Neural progenitor cell (in vitro differentiated cells): ENCODE results near the gene POLR2E.

Experiments used
- EZH2 ChIP-seq: fragments of 200-600 bp; sonication (generic); IDR thresholded peaks from 2 replicates; pipeline ENCODE4 v1.6.1; 2017; ENCODE audit warnings: antibody characterized with exemption, mild to moderate bottlenecking, moderate library complexity
- TF ChIP-seq, protein P1 (sequence below): fragments of 200-600 bp; sonication (generic); IDR thresholded peaks from 2 replicates; pipeline ENCODE4 v1.5.1; 2017; ENCODE audit warnings: antibody characterized with exemption, mild to moderate bottlenecking

DNA sequence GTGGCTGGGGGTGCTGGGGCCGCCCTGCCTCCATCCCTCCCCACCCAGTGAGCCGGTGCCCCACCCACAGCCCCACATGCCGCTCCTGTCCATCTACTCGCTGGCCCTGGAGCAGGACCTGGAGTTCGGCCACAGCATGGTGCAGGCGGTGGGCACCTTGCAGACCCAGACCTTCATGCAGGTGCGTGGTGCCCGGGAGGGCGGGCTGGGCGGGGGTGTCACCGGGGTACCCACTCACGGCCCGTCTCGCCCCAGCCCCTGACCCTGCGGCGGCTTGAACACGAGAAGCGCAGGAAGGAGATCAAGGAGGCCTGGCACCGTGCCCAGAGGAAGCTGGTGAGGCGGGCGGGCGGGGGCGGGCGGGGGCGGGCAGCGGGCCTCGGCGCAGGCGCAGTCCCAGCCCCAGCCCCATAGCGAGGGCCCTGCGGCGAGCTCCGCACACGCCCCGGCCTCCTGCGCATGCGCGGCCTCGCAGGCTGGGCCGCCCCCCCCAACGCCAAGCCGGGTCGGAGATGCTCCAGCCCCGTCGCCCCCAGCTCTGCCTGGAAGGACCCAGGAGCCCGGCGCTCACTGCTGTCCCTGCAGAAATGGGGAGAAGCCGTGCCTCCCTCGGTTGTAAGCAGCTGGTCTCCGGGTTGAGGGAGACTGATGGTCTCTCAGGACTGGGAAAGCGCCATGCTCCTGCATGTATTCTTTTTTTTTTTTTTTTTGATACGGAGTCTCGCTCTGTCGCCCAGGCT is 20.5 kb downstream of the POLR2E start:
- TF ChIP-seq, protein P1, sequence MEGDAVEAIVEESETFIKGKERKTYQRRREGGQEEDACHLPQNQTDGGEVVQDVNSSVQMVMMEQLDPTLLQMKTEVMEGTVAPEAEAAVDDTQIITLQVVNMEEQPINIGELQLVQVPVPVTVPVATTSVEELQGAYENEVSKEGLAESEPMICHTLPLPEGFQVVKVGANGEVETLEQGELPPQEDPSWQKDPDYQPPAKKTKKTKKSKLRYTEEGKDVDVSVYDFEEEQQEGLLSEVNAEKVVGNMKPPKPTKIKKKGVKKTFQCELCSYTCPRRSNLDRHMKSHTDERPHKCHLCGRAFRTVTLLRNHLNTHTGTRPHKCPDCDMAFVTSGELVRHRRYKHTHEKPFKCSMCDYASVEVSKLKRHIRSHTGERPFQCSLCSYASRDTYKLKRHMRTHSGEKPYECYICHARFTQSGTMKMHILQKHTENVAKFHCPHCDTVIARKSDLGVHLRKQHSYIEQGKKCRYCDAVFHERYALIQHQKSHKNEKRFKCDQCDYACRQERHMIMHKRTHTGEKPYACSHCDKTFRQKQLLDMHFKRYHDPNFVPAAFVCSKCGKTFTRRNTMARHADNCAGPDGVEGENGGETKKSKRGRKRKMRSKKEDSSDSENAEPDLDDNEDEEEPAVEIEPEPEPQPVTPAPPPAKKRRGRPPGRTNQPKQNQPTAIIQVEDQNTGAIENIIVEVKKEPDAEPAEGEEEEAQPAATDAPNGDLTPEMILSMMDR, result no peak
- TF ChIP-seq EZH2, result no peak
